H1 (cell line): ENCODE data around the gene CEP120. TPM values are rescaled to one million over a fixed set of nuclear protein-coding genes. Genes with fewer than 3 reads are reported as not detected.

ENCODE experiments used
- CTCF ChIA-PET: fragments of 300-600 bp; sonication (Branson Sonifier 250); formaldehyde crosslinking; loops from one replicate; lab custom pipeline; 2021; ENCODE audit not compliant: partially characterized antibody; lab: Charles Lee
- POLR2A ChIA-PET: fragments of 300-600 bp; sonication (Branson Sonifier 250); formaldehyde crosslinking; loops from one replicate; lab custom pipeline; 2021; ENCODE audit warnings: inconsistent platforms; ENCODE audit not compliant: partially characterized antibody; lab: Charles Lee
- DNase-seq, 2 experiments: peaks; one replicate each; pipeline versions ENCODE4 v3.0.0 to v3.0.0-alpha.2; 2010 to 2022; ENCODE audit warnings: low spot score in 2 of 2, low read depth in 1 of 2, mixed read lengths in 1 of 2
- FAIRE-seq: peaks from 2 replicates; lab custom pipeline; 2011; peaks lifted over from hg19 to GRCh38; lab: Jason Lieb, UNC
- H2AFZ ChIP-seq: 2 replicates; pipeline ENCODE4 v1.8.1; 2012; ENCODE audit warnings: low read length, inconsistent platforms
- H2AK5ac ChIP-seq: 2 replicates; pipeline ENCODE4 v1.6.1; 2013; ENCODE audit warnings: low read depth, low read length
- H2BK120ac ChIP-seq: replicated peaks from 2 replicates; pipeline ENCODE3; 2013; ENCODE audit warnings: low read depth, low read length, inconsistent platforms
- H2BK12ac ChIP-seq: 2 replicates; pipeline ENCODE4 v1.6.1; 2013; ENCODE audit warnings: low read depth, low read length
- H2BK15ac ChIP-seq: 2 replicates; pipeline ENCODE4 v1.6.1; 2013; ENCODE audit warnings: low read length
- H2BK20ac ChIP-seq: 2 replicates; pipeline ENCODE4 v1.6.1; 2013; ENCODE audit warnings: low read length
- H2BK5ac ChIP-seq: 2 replicates; pipeline ENCODE4 v1.6.1; 2013; ENCODE audit warnings: low read depth, low read length
- H3K14ac ChIP-seq: 2 replicates; pipeline ENCODE4 v1.6.1; 2013; ENCODE audit warnings: inconsistent platforms; ENCODE audit not compliant: insufficient read length
- H3K18ac ChIP-seq: 2 replicates; pipeline ENCODE4 v1.6.1; 2013; ENCODE audit warnings: low read length; ENCODE audit errors: extremely low read depth
- H3K23ac ChIP-seq: 2 replicates; pipeline ENCODE4 v1.6.1; 2013; ENCODE audit warnings: inconsistent platforms; ENCODE audit not compliant: insufficient read length
- H3K23me2 ChIP-seq: 2 replicates; pipeline ENCODE4 v1.6.1; 2013; ENCODE audit warnings: low read depth, low read length
- H3K27ac ChIP-seq: 2 replicates; pipeline ENCODE4 v1.6.1; 2011; ENCODE audit warnings: low read depth, low read length, inconsistent platforms
- H3K27me3 ChIP-seq, 4 experiments: replicated peaks in 1 of 4; 1 replicate in 1 of 4; 2 replicates in 3 of 4; pipeline versions ENCODE4 v1.6.1 to v1.8.1; 2011 to 2013; ENCODE audit warnings: low read length in 3 of 4, mild to moderate bottlenecking in 3 of 4, inconsistent platforms in 2 of 4, mixed read lengths in 2 of 4, moderate library complexity in 1 of 4; ENCODE audit not compliant: control insufficient read depth in 3 of 4, insufficient read depth in 3 of 4; ENCODE audit errors: extremely low read depth in 1 of 4
- H3K36me3 ChIP-seq, 4 experiments: 2 replicates each; pipeline versions ENCODE4 v1.6.1 to v1.8.1; 2011 to 2013; ENCODE audit warnings: mild to moderate bottlenecking in 4 of 4, low read length in 3 of 4, moderate library complexity in 2 of 4, control low read depth in 1 of 4, inconsistent platforms in 1 of 4; ENCODE audit not compliant: insufficient read depth in 4 of 4, control insufficient read depth in 2 of 4
- H3K4ac ChIP-seq: replicated peaks from 2 replicates; pipeline ENCODE3; 2013; ENCODE audit warnings: low read length, low read depth, mixed read lengths, inconsistent platforms; ENCODE audit not compliant: insufficient read length
- H3K4me1 ChIP-seq, 4 experiments: replicated peaks in 1 of 4; 1 replicate in 1 of 4; 2 replicates in 3 of 4; pipeline versions ENCODE4 v1.6.1 to v1.8.1; 2011 to 2013; ENCODE audit warnings: low read length in 3 of 4, inconsistent platforms in 2 of 4, mixed read lengths in 1 of 4; ENCODE audit not compliant: insufficient read depth in 4 of 4, control insufficient read depth in 3 of 4
- H3K4me2 ChIP-seq, 2 experiments: 2 replicates each; pipeline versions ENCODE4 v1.6.1 to v1.8.1; 2011 to 2013; ENCODE audit warnings: low read depth in 2 of 2, low read length in 2 of 2, control low read depth in 1 of 2, inconsistent platforms in 1 of 2, mild to moderate bottlenecking in 1 of 2; ENCODE audit not compliant: insufficient read depth in 1 of 2
- H3K4me3 ChIP-seq, 4 experiments: fragments of 200-600, 300-600 bp in 1 of 4; sonication (generic), shearing (Covaris generic), sonication (Bioruptor Twin) in 1 of 4; 2 replicates each; pipeline versions ENCODE4 v1.5.1 to v1.8.1; 2011 to 2016; ENCODE audit warnings: low read length in 4 of 4, low read depth in 3 of 4, control low read depth in 2 of 4, inconsistent platforms in 2 of 4, mild to moderate bottlenecking in 2 of 4, mixed read lengths in 1 of 4, moderate library complexity in 1 of 4; ENCODE audit not compliant: insufficient read depth in 2 of 4; ENCODE audit errors: extremely low read depth in 1 of 4
- H3K56ac ChIP-seq: replicated peaks from 2 replicates; pipeline ENCODE3; 2013; ENCODE audit warnings: low read depth, mild to moderate bottlenecking, mixed read lengths, low read length, inconsistent platforms; ENCODE audit not compliant: insufficient read length
- H3K79me1 ChIP-seq: 2 replicates; pipeline ENCODE4 v1.6.1; 2013; ENCODE audit warnings: low read depth, low read length, control low read depth
- H3K79me2 ChIP-seq, 2 experiments: 2 replicates each; pipeline versions ENCODE4 v1.6.1 to v1.8.1; 2012 to 2013; ENCODE audit warnings: low read length in 2 of 2, mild to moderate bottlenecking in 2 of 2, inconsistent platforms in 1 of 2; ENCODE audit not compliant: insufficient read depth in 2 of 2, control insufficient read depth in 1 of 2
- H3K9ac ChIP-seq, 4 experiments: replicated peaks in 1 of 4; 1 replicate in 1 of 4; 2 replicates in 3 of 4; pipeline versions ENCODE4 v1.6.1 to v1.8.1; 2011 to 2013; ENCODE audit warnings: low read depth in 3 of 4, low read length in 3 of 4, control low read depth in 2 of 4, mild to moderate bottlenecking in 2 of 4, moderate library complexity in 2 of 4, inconsistent platforms in 1 of 4; ENCODE audit errors: extremely low read depth in 1 of 4
- H3K9me3 ChIP-seq, 2 experiments: 2 replicates each; pipeline versions ENCODE4 v1.6.1 to v1.8.1; 2012 to 2013; ENCODE audit warnings: mild to moderate bottlenecking in 2 of 2, moderate library complexity in 2 of 2, control low read depth in 1 of 2, inconsistent platforms in 1 of 2, low read depth in 1 of 2, low read length in 1 of 2, mixed read lengths in 1 of 2; ENCODE audit not compliant: insufficient read depth in 2 of 2
- H4K20me1 ChIP-seq, 2 experiments: replicated peaks in 1 of 2; 2 replicates each; pipeline versions ENCODE3 to v1.8.1; 2011 to 2013; ENCODE audit warnings: inconsistent platforms in 2 of 2, low read length in 2 of 2, mild to moderate bottlenecking in 1 of 2; ENCODE audit not compliant: insufficient read depth in 2 of 2, control insufficient read depth in 1 of 2
- H4K5ac ChIP-seq: 2 replicates; pipeline ENCODE4 v1.6.1; 2013; ENCODE audit warnings: low read length, low read depth, mixed read lengths, inconsistent platforms; ENCODE audit not compliant: insufficient read length
- H4K8ac ChIP-seq: 2 replicates; pipeline ENCODE4 v1.8.0; 2013; ENCODE audit warnings: mild to moderate bottlenecking, moderate library complexity, low read length, inconsistent platforms; ENCODE audit not compliant: insufficient read depth; ENCODE audit errors: extremely low read depth
- H4K91ac ChIP-seq: replicated peaks from 2 replicates; pipeline ENCODE3; 2013; ENCODE audit warnings: low read length, mixed read lengths, inconsistent platforms; ENCODE audit not compliant: insufficient read length
- ASH2L ChIP-seq: fragments of 200-600, 300-600 bp; sonication (generic); IDR thresholded peaks from one replicate; pipeline ENCODE4 v1.7.1; 2017; ENCODE audit warnings: low read length
- FOSL1 ChIP-seq: IDR thresholded peaks from 2 replicates; pipeline ENCODE4 v1.6.1; 2011; ENCODE audit warnings: mild to moderate bottlenecking, low read depth, low read length, moderate library complexity; ENCODE audit not compliant: insufficient read depth
- NRF1 ChIP-seq: IDR thresholded peaks from 2 replicates; pipeline ENCODE4 v1.6.1; 2011; ENCODE audit warnings: mild to moderate bottlenecking, low read depth, low read length, improper control_type of control experiment
- RBBP5 ChIP-seq: IDR thresholded peaks from 2 replicates; pipeline ENCODE4 v1.7.1; 2012; ENCODE audit warnings: low read depth, mild to moderate bottlenecking, inconsistent platforms, low read length, moderate library complexity, borderline replicate concordance
- TCF12 ChIP-seq: IDR thresholded peaks from 2 replicates; pipeline ENCODE4 v1.6.1; 2011; ENCODE audit warnings: low read depth, mild to moderate bottlenecking, low read length
- WGBS, 2 experiments: shearing (Covaris generic) in 1 of 2; methylation state at CpG; one replicate each; pipeline versions ENCODE4 v1.1.6 to v1.1.7; 2013 to 2015; ENCODE audit warnings: low lambda C conversion rate in 2 of 2, mixed read lengths in 2 of 2, inconsistent platforms in 1 of 2, low coverage in 1 of 2, missing lambda C conversion rate in 1 of 2; ENCODE audit not compliant: insufficient replicate concordance in 2 of 2, insufficient coverage in 1 of 2, insufficient read length in 1 of 2; ENCODE audit errors: extremely low coverage in 1 of 2, missing lambda C conversion rate in 1 of 2; 5-methylcytosine and 5-hydroxymethylcytosine counted together
- polyA plus RNA-seq, 7 experiments: library from polyadenylated mRNA; depleted of rRNA in 3 of 7; stranded (reverse) in 5 of 7; unstranded in 2 of 7; fragments of >200 nt in 5 of 7; fragments of 200-250 nt in 2 of 7; gene quantifications; 1 replicate in 5 of 7; 2 replicates in 1 of 7; 4 replicates in 1 of 7; pipeline versions ENCODE4 v1.2.1 to v1.2.3, GENCODE V29; 2011 to 2013; ENCODE audit warnings: missing spikeins in 2 of 7, mixed read lengths in 2 of 7
- total RNA-seq: library from RNA; stranded (reverse); fragmentation: NEBNext Ultra II Directional; extraction: Animal tissue kit (Norgen Biotek cat#: 25700); gene quantifications from 2 replicates; pipeline ENCODE4 v1.2.1, GENCODE V29; 2021
- TF ChIP-seq, protein P1 (sequence below): IDR thresholded peaks from 2 replicates; pipeline ENCODE4 v1.6.1; 2011; ENCODE audit warnings: low read depth, mild to moderate bottlenecking, low read length; ENCODE audit not compliant: insufficient read depth
- TF ChIP-seq, protein P2 (sequence below): IDR thresholded peaks from 2 replicates; pipeline ENCODE4 v1.6.1; 2012; ENCODE audit warnings: low read length, inconsistent platforms

CEP120 gene
- total and polyA plus RNA-seq, 2 of the 8 experiments (the other 6 are each of a cell fraction or from before 2014, with no cell fraction given), result 9.3 to 17.9 TPM

DNA sequence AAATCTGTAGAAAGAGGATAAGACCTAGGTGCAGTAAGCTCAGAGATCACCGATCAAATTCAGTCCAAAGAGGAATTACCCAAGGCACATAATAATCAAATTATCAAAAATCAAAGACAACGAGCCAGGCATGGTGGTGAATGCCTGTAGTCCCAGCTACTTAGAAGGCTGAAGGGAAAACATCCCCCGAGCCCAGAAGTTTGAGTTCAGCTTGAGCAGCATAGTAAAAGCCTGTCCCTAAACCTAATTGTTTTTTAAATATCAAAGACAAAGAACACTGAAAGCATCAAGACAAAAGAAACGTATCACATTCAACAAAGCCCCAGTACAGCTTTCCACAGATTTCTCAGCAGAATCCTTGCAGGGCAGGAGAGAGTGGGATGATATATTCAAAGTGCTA lies 122.9 kb downstream of the CEP120 start:
- Histone ChIP-seq H3K27me3 (no peaks in the 10 kb centered on the region), H3K4ac (no peak overlapping the region), H3K79me1 (no peaks in the 10 kb centered on the region), H4K5ac (peak overlapping the region; percentile 37), H2BK5ac (no peak overlapping the region), H3K4me1 (peaks cover 0 to 3% (median 1%) of the 10 kb centered on the region in 4 experiments; a peak in 3 of 7 replicates), H3K4me2 (peak overlapping the region; percentile 32 to 46; a peak in 3 of 4 replicates), H3K79me2 (no peaks in the 10 kb centered on the region), H2AK5ac (no peak overlapping the region), H2BK12ac (no peak overlapping the region), H3K27ac (no peak overlapping the region), H2BK120ac (no peak overlapping the region), H2AFZ (no peak overlapping the region), H3K23me2 (no peaks in the 10 kb centered on the region), H3K56ac (no peak overlapping the region), H3K9me3 (no peaks in the 10 kb centered on the region), H4K20me1 (no peaks in the 10 kb centered on the region), H3K9ac (no peak overlapping the region), H3K14ac (no peak overlapping the region), H4K91ac (no peak overlapping the region), H3K18ac (no peak overlapping the region), H2BK20ac (no peak overlapping the region), H3K36me3 (no peaks in the 10 kb centered on the region; a peak in 1 of 8 replicates), H2BK15ac (no peak overlapping the region), H4K8ac (no peak overlapping the region), H3K23ac (no peak overlapping the region), H3K4me3 (peak overlapping the region in 1 of 4 experiments; percentile 24; a peak in 1 of 8 replicates)
- DNase-seq, result no peak
- FAIRE-seq, result peak; percentile 65
- TF ChIP-seq NRF1 (no peak), RBBP5 (no peak), TCF12 (no peak), FOSL1 (no peak), ASH2L (no peak)
- TF ChIP-seq, protein P1, sequence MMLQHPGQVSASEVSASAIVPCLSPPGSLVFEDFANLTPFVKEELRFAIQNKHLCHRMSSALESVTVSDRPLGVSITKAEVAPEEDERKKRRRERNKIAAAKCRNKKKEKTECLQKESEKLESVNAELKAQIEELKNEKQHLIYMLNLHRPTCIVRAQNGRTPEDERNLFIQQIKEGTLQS, result no peak
- TF ChIP-seq, protein P2, sequence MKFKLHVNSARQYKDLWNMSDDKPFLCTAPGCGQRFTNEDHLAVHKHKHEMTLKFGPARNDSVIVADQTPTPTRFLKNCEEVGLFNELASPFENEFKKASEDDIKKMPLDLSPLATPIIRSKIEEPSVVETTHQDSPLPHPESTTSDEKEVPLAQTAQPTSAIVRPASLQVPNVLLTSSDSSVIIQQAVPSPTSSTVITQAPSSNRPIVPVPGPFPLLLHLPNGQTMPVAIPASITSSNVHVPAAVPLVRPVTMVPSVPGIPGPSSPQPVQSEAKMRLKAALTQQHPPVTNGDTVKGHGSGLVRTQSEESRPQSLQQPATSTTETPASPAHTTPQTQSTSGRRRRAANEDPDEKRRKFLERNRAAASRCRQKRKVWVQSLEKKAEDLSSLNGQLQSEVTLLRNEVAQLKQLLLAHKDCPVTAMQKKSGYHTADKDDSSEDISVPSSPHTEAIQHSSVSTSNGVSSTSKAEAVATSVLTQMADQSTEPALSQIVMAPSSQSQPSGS, result no peak
- 51% methylated on average over 4 of the region's 4 CpGs; no CpG with 5 or more reads in 1 of the 2 experiments for WGBS, 2 experiments
- ChIA-PET CTCF (interaction anchor here (0.6 kb wide), 1 partner anchor 528 kb away, joined by 6 read pairs; no protein-coding TSS in a partner anchor), POLR2A (no interaction called here)
